OCI-LY7 (cell line): ENCODE measurements around the gene ZNF486. TPM values are rescaled to one million over a fixed set of nuclear protein-coding genes. Genes with fewer than 3 reads are reported as not detected.
"Not testable (repeated sequence)": the region's sequence is repeated elsewhere in the genome, so short reads cannot be mapped to it uniquely, and the experiment has no call there.

Experiments used
- BruUV-seq: library from RNA; stranded (reverse); fragments of 400-500 nt; replicated peaks from 2 replicates; lab custom pipeline; 2021; lab: Mats Ljungman, UMichigan
- CTCF ChIA-PET: fragments of 300-600 bp; sonication (Branson Sonifier 250); formaldehyde crosslinking; loops from one replicate; lab custom pipeline; 2022; ENCODE audit warnings: antibody characterized with exemption; ENCODE audit not compliant: unreplicated experiment; lab: Charles Lee
- POLR2A ChIA-PET: fragments of 300-600 bp; sonication (Branson Sonifier 250); formaldehyde crosslinking; loops from one replicate; lab custom pipeline; 2022; ENCODE audit warnings: antibody characterized with exemption; lab: Charles Lee
- DNase-seq: peaks from one replicate; pipeline ENCODE4 v3.0.0-alpha.2; 2015; ENCODE audit warnings: low spot score
- H2AFZ ChIP-seq: fragments of 200-600 bp; sonication (generic), shearing (Covaris generic); 2 replicates; pipeline ENCODE4 v1.6.1; 2014; ENCODE audit warnings: mild to moderate bottlenecking, antibody characterized with exemption, low read length, moderate library complexity
- H3K27ac ChIP-seq: fragments of 200-600 bp; sonication (generic); 2 replicates; pipeline ENCODE4 v1.5.1; 2014; ENCODE audit warnings: mixed run types, low read depth, mild to moderate bottlenecking, moderate library complexity, low read length, inconsistent platforms; ENCODE audit not compliant: poor library complexity, severe bottlenecking
- H3K36me3 ChIP-seq: fragments of 200-600 bp; sonication (generic); 2 replicates; pipeline ENCODE4 v1.6.1; 2014; ENCODE audit warnings: mild to moderate bottlenecking, antibody characterized with exemption, low read length, moderate library complexity, mixed read lengths; ENCODE audit not compliant: insufficient read depth
- H3K4me1 ChIP-seq: fragments of 200-600 bp; sonication (generic); 2 replicates; pipeline ENCODE4 v1.5.1; 2014; ENCODE audit warnings: mild to moderate bottlenecking, low read length; ENCODE audit not compliant: insufficient read depth, poor library complexity, severe bottlenecking
- H3K4me2 ChIP-seq: fragments of 200-600 bp; sonication (generic); 2 replicates; pipeline ENCODE4 v1.6.1; 2014; ENCODE audit warnings: mild to moderate bottlenecking, low read length
- H3K4me3 ChIP-seq: fragments of 200-600 bp; sonication (generic); 2 replicates; pipeline ENCODE4 v1.5.1; 2014; ENCODE audit warnings: mild to moderate bottlenecking, low read depth, low read length; ENCODE audit not compliant: poor library complexity, severe bottlenecking
- H3K79me2 ChIP-seq: fragments of 200-600 bp; sonication (generic); 2 replicates; pipeline ENCODE4 v1.6.1; 2016; ENCODE audit warnings: low read depth, mild to moderate bottlenecking, low read length, moderate library complexity, mixed read lengths; ENCODE audit not compliant: insufficient read depth
- H3K9me2 ChIP-seq: fragments of 200-600 bp; sonication (generic); 2 replicates; pipeline ENCODE4 v1.6.1; 2016; ENCODE audit warnings: mild to moderate bottlenecking, low read length, mixed read lengths; ENCODE audit not compliant: insufficient read depth
- H3K9me3 ChIP-seq: fragments of 200-600 bp; sonication (generic); 2 replicates; pipeline ENCODE4 v1.6.1; 2014; ENCODE audit warnings: mild to moderate bottlenecking, mixed run types, low read length, mixed read lengths
- H4K20me1 ChIP-seq: fragments of 200-600 bp; sonication (generic); 2 replicates; pipeline ENCODE4 v1.6.1; 2014; ENCODE audit warnings: mild to moderate bottlenecking, antibody characterized with exemption, low read length, moderate library complexity, mixed read lengths; ENCODE audit not compliant: insufficient read depth
- EZH2phosphoT487 ChIP-seq: fragments of 200-600 bp; sonication (generic); IDR thresholded peaks from 2 replicates; pipeline ENCODE4 v1.6.1; 2018; ENCODE audit warnings: low read depth, borderline replicate concordance, mild to moderate bottlenecking, mixed run types, antibody characterized with exemption, low read length, moderate library complexity, mixed read lengths
- intact Hi-C: fragments of 100-400 bp; cut with micrococcal nuclease; formaldehyde crosslinking; loops from one replicate; pipeline ENCODE4 v1.10.0; 2022; ENCODE audit not compliant: unreplicated experiment
- total RNA-seq, 2 experiments: library from RNA; depleted of rRNA in 1 of 2; stranded (reverse); fragments of >200 nt in 1 of 2; shearing (Covaris generic) in 1 of 2; gene quantifications; 2 replicates each; pipeline ENCODE4 v1.2.3, GENCODE V29; 2014 to 2022
- TF ChIP-seq, protein P1 (sequence below): fragments of 200-600 bp; sonication (generic); conservative IDR thresholded peaks from 2 replicates; pipeline ENCODE4 v1.5.1; 2014; ENCODE audit warnings: mild to moderate bottlenecking, antibody characterized with exemption, low read length, moderate library complexity, mixed read lengths

ZNF486 gene
- total RNA-seq, 2 experiments from 2014 or later: 0.03 to 0.08 TPM

DNA sequence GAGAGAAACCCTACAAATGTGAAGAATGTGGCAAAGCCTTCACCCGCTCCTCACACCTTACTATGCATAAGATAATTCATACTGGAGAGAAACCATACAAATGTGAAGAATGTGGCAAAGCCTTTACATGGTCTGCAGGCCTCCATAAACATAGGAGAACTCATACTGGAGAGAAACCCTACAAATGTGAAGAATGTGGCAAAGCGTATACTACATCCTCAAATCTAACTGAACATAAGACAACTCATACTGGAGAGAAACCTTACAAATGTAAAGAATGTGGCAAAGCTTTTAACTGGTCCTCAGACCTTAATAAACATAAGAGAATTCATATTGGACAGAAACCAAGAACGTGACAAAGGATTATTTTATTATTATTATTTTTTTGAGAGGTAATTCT, 30.7 kb downstream of the ZNF486 start:
- H3K9me2 ChIP-seq: no peaks in the 10 kb centered on the region
- H3K4me2 ChIP-seq: no peak overlapping the region
- TF ChIP-seq, protein P1, sequence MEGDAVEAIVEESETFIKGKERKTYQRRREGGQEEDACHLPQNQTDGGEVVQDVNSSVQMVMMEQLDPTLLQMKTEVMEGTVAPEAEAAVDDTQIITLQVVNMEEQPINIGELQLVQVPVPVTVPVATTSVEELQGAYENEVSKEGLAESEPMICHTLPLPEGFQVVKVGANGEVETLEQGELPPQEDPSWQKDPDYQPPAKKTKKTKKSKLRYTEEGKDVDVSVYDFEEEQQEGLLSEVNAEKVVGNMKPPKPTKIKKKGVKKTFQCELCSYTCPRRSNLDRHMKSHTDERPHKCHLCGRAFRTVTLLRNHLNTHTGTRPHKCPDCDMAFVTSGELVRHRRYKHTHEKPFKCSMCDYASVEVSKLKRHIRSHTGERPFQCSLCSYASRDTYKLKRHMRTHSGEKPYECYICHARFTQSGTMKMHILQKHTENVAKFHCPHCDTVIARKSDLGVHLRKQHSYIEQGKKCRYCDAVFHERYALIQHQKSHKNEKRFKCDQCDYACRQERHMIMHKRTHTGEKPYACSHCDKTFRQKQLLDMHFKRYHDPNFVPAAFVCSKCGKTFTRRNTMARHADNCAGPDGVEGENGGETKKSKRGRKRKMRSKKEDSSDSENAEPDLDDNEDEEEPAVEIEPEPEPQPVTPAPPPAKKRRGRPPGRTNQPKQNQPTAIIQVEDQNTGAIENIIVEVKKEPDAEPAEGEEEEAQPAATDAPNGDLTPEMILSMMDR: no peak
- no peak for TF ChIP-seq EZH2phosphoT487
- DNase-seq: no peak
- H4K20me1 ChIP-seq: no peaks in the 10 kb centered on the region
- BruUV-seq: no TSS peak
- no peak overlapping the region for H3K27ac ChIP-seq
- CTCF ChIA-PET: no interaction called here
- H3K9me3 ChIP-seq: peaks cover 21% of the 10 kb centered on the region; the same call in 1 of the 2 replicates
- no peaks in the 10 kb centered on the region for H3K4me1 ChIP-seq
- H3K79me2 ChIP-seq: no peaks in the 10 kb centered on the region
- H3K36me3 ChIP-seq: peaks cover 46% of the 10 kb centered on the region
- POLR2A ChIA-PET: no interaction called here
- H2AFZ ChIP-seq: no peak overlapping the region
- no peak overlapping the region for H3K4me3 ChIP-seq
- intact Hi-C loops: no loop called here

DNA sequence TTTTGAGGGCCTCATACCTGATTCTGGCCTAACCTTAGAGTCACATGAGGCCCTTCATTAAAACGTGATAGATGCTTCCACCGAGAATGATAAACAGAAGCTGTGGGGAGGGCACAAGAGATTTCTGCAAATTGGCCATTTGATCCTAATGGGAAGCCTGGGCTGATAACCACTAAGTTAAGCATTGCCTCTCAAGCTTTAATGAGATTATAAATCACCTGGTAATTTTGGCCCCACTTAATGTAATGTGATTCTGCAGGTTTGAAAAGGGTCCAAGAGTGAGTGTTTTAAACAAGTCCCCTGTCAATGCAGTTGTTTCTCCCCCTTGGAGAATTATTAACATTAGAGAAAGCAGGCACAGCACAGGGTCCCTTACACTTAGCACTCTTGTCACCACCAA, 42.0 kb downstream of the ZNF486 start:
- Histone ChIP-seq H2AFZ (no peak overlapping the region), H3K79me2 (no peaks in the 10 kb centered on the region), H3K4me3 (no peak overlapping the region), H3K36me3 (peaks cover 71% of the 10 kb centered on the region), H4K20me1 (no peaks in the 10 kb centered on the region), H3K9me3 (no peaks in the 10 kb centered on the region), H3K27ac (no peak overlapping the region), H3K9me2 (no peaks in the 10 kb centered on the region), H3K4me1 (no peaks in the 10 kb centered on the region), H3K4me2 (no peak overlapping the region)
- BruUV-seq: no TSS peak
- ChIA-PET POLR2A (no interaction called here), CTCF (no interaction called here)
- intact Hi-C loops: no loop called here
- no peak for DNase-seq
- TF ChIP-seq, protein P1: no peak
- TF ChIP-seq EZH2phosphoT487: no peak

DNA sequence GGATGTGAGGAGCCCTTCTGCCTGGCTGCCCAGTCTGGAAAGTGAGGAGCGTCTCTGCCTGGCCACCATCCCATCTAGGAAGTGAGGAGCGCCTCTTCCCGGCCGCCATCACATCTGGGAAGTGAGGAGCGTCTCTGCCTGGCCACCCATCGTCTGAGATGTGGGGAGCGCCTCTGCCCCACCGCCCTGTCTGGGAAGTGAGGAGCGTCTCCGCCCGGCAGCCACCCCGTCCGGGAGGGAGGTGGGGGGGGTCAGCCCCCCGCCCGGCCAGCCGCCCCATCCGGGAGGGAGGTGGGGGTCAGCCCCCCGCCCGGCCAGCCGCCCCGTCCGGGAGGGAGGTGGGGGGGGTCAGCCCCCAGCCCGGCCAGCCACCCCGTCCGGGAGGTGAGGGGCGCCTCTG, 47.4 kb downstream of the ZNF486 start:
- CTCF ChIA-PET, H3K79me2 ChIP-seq, H3K27ac ChIP-seq, BruUV-seq, H3K4me2 ChIP-seq, DNase-seq, H3K4me1 ChIP-seq, H3K9me2 ChIP-seq, POLR2A ChIA-PET, H2AFZ ChIP-seq, H3K4me3 ChIP-seq, H3K9me3 ChIP-seq, intact Hi-C loops, H4K20me1 ChIP-seq: not testable (repeated sequence)
- H3K36me3 ChIP-seq: peaks cover 60% of the 10 kb centered on the region

DNA sequence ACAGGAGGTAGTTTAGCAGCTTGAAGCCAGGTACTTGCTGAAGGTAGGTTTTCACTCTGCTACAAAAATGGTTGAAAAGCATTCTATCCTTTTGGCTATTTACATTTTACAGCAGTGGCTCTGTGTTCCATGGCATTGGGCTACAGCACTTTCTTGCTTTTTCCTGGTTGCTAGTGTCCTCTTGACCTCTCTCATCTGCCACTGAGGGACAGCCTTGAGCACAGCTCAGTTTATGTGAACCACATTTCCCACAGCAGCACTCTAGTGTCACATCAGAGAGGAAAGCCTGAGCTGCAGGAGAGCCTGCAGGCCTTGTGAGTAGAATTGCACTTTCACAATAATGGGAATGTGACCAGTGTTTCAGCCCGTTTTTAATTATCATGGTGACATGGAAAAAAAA, 54.6 kb downstream of the ZNF486 start:
- H2AFZ ChIP-seq, DNase-seq, H3K4me3 ChIP-seq, H3K9me2 ChIP-seq, CTCF ChIA-PET, H4K20me1 ChIP-seq, H3K79me2 ChIP-seq, H3K4me2 ChIP-seq, H3K27ac ChIP-seq, H3K9me3 ChIP-seq, BruUV-seq, H3K4me1 ChIP-seq, POLR2A ChIA-PET, intact Hi-C loops: not testable (repeated sequence)
- peaks cover 79% of the 10 kb centered on the region for H3K36me3 ChIP-seq
